K562 (cell line): ENCODE measurements around the gene TMOD3. TPM values are rescaled to one million over a fixed set of nuclear protein-coding genes. Genes with fewer than 3 reads are reported as not detected.

Experiments
- ARNT ChIP-seq, 2 experiments: fragments of 450-650 bp; IDR thresholded peaks; 2 replicates each; pipeline ENCODE4 v1.6.1; 2016; ENCODE audit warnings: mild to moderate bottlenecking in 1 of 2
- BRCA1 ChIP-seq, 2 experiments: fragments of 450-650 bp in 1 of 2; sonication (generic) in 1 of 2; formaldehyde crosslinking in 1 of 2; IDR thresholded peaks; 2 replicates each; pipeline versions ENCODE4 v1.5.0 to v1.6.1; 2017 to 2020; ENCODE audit warnings: mild to moderate bottlenecking in 1 of 2, missing genetic modification reagents in 1 of 2
- CAMTA2 ChIP-seq: fragments of 250-450 bp; sonication (Bioruptor Pico); conservative IDR thresholded peaks from 2 replicates; pipeline ENCODE4 v1.5.1; 2022
- CREB1 ChIP-seq, 2 experiments: sonication (generic) in 1 of 2; formaldehyde crosslinking in 1 of 2; IDR thresholded peaks; 2 replicates each; pipeline versions ENCODE4 v1.6.1 to v1.8.0; 2012 to 2022; ENCODE audit warnings: inconsistent platforms in 1 of 2, mild to moderate bottlenecking in 1 of 2, missing genetic modification reagents in 1 of 2, moderate library complexity in 1 of 2
- DMBX1 ChIP-seq: fragments of 250-450 bp; sonication (Bioruptor Pico); IDR thresholded peaks from 2 replicates; pipeline ENCODE4 v1.8.0; 2022; ENCODE audit warnings: inconsistent platforms, mild to moderate bottlenecking, moderate library complexity, borderline replicate concordance
- GTF2A2 ChIP-seq: IDR thresholded peaks from 2 replicates; pipeline ENCODE4 v1.6.1; 2016; ENCODE audit warnings: mild to moderate bottlenecking, missing genetic modification characterization, missing compliant biosample characterization
- MED1 ChIP-seq: sonication (generic); formaldehyde crosslinking; IDR thresholded peaks from 2 replicates; pipeline ENCODE4 v1.8.1; 2023; ENCODE audit warnings: missing genetic modification reagents, borderline replicate concordance
- NR2C1 ChIP-seq, 2 experiments: fragments of 450-650 bp; IDR thresholded peaks; 2 replicates each; pipeline ENCODE4 v1.6.1; 2017; ENCODE audit warnings: mild to moderate bottlenecking in 2 of 2, antibody characterized with exemption in 1 of 2, inconsistent platforms in 1 of 2, missing compliant biosample characterization in 1 of 2, missing genetic modification characterization in 1 of 2
- SETDB1 ChIP-seq: IDR thresholded peaks from one replicate; pipeline ENCODE4 v1.6.1; 2012; ENCODE audit warnings: low read length, control low read depth, inconsistent platforms
- SREBF2 ChIP-seq: sonication (generic); formaldehyde crosslinking; IDR thresholded peaks from 2 replicates; pipeline ENCODE4 v1.4.0; 2020; ENCODE audit warnings: mild to moderate bottlenecking, missing genetic modification reagents
- STAG1 ChIP-seq: sonication (generic); formaldehyde crosslinking; IDR thresholded peaks from 2 replicates; pipeline ENCODE4 v1.5.0; 2020; ENCODE audit warnings: missing genetic modification reagents, borderline replicate concordance
- ZC3H4 ChIP-seq: sonication (generic); formaldehyde crosslinking; IDR thresholded peaks from 2 replicates; pipeline ENCODE4 v1.9.0; 2021; ENCODE audit warnings: missing genetic modification reagents, borderline replicate concordance
- ZEB2 ChIP-seq: fragments of 450-650 bp; IDR thresholded peaks from 2 replicates; pipeline ENCODE4 v1.6.1; 2016
- ZNF12 ChIP-seq: sonication (generic); formaldehyde crosslinking; IDR thresholded peaks from 2 replicates; pipeline ENCODE4 v1.4.0; 2020; ENCODE audit warnings: mild to moderate bottlenecking, missing genetic modification reagents
- ZNF165 ChIP-seq: fragments of 250-450 bp; sonication (Bioruptor Pico); IDR thresholded peaks from 2 replicates; pipeline ENCODE4 v1.4.0; 2020; ENCODE audit warnings: borderline replicate concordance
- ZNF354B ChIP-seq: fragments of 250-450 bp; sonication (Bioruptor Pico); IDR thresholded peaks from 2 replicates; pipeline ENCODE4 v1.4.0; 2020
- polyA plus RNA-seq, 8 experiments: library from polyadenylated mRNA; depleted of rRNA in 4 of 8; stranded (reverse) in 5 of 8; unstranded in 3 of 8; fragments of >200 nt; fragmentation: Nextera tagmentation in 2 of 8; fragmentation: Illumina TruSeq in 1 of 8; extraction: Ambion mirVana in 2 of 8; extraction: Trizol in 1 of 8; gene quantifications; 2 replicates each; pipeline versions ENCODE4 v1.2.1 to v1.2.3, GENCODE V29; 2011 to 2014; ENCODE audit warnings: inconsistent platforms in 1 of 8, missing spikeins in 1 of 8
- total RNA-seq, 7 experiments: library from RNA; depleted of rRNA in 6 of 7; stranded (reverse); fragments of >200 nt in 6 of 7; fragmentation: Illumina TruSeq in 2 of 7; extraction: Trizol in 2 of 7; gene quantifications; 2 replicates each; pipeline versions ENCODE4 v1.2.1 to v1.2.3, GENCODE V29; 2011 to 2021; ENCODE audit warnings: low replicate concordance in 1 of 7
- TF ChIP-seq, protein P1 (sequence below): sonication (generic); formaldehyde crosslinking; IDR thresholded peaks from 2 replicates; pipeline ENCODE4 v1.8.0; 2022; ENCODE audit warnings: mild to moderate bottlenecking, missing genetic modification reagents
- TF ChIP-seq, protein P2 (sequence below): IDR thresholded peaks from 3 replicates; pipeline ENCODE4 v1.6.1; 2011; ENCODE audit warnings: borderline replicate concordance, mild to moderate bottlenecking; ENCODE audit not compliant: insufficient read length, insufficient read depth
- TF ChIP-seq, protein P3 (sequence below): sonication (generic); formaldehyde crosslinking; IDR thresholded peaks from 2 replicates; pipeline ENCODE4 v1.8.0; 2022; ENCODE audit warnings: missing genetic modification reagents, mild to moderate bottlenecking, borderline replicate concordance
- TF ChIP-seq, protein P4 (sequence below), 3 experiments: fragments of 200-800 bp in 1 of 3; sonication (Bioruptor generic) in 1 of 3; sonication (generic) in 1 of 3; formaldehyde crosslinking in 1 of 3; IDR thresholded peaks; 2 replicates each; pipeline versions ENCODE4 v1.6.1 to v1.8.0; 2016 to 2022; ENCODE audit warnings: mild to moderate bottlenecking in 2 of 3, missing compliant biosample characterization in 2 of 3, missing genetic modification characterization in 2 of 3, missing genetic modification reagents in 1 of 3
- TF ChIP-seq, protein P5 (sequence below): fragments of 250-450 bp; sonication (Bioruptor Pico); IDR thresholded peaks from 2 replicates; pipeline ENCODE4 v1.4.0; 2020

Gene TMOD3
- total and polyA plus RNA-seq, 9 of the 15 experiments (the other 6 are each of a cell fraction or from before 2014, with no cell fraction given), result 6.8 to 45.0 (median 30.9) TPM

DNA sequence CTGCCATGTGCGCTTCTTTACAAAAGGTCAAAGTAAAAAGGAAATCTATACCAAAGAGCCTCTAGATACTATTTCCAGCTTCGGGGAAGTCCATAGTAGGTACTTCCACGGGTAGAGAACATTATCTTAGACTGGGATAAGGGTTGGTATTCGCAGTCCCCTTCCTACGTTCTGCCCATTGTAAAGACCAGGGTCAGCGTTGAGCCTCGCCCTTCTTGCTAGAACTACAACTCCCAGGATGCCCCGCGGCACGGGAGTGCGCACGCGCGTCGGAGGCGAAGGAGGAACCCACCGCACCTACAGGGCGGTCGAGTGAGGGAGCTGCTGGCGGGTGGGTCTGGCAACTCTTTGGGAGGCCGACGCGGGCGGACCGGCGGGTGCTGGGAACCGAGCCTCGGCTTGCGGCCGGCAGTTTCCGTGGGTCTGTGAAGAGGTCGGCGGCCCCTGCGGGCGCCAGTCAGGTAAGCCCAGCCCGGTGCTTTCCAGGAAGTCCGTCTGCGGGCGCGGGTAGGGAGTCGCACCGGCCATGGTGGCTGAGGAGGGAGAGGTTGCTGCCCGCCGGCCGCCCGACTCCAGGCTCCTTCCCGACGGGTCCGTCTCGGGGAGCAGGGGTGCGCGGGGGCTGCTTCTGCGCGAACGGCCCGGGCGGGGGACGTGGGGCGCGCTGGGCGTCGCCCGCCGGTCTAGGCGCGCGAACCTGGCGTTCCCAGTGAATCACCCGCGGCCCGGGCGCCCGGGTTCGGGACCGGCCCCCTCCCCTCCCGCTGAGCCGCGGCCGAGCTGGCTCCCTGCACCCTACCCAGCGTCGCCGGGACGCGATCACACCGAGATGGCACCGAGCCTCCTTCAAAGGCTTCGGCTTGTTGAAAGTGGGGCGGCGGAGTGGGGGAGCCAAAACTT is at the start of gene TMOD3 (continued):
- TF ChIP-seq SETDB1 (no peak), GTF2A2 (tag) (no peak), ZEB2 (no peak), ZNF165 (no peak), ZNF354B (CRISPR knock-in tag) (no peak), SREBF2 (CRISPR knock-in tag) (no peak), ARNT (IDR thresholded peaks at IDR 0.05) (no peak), ZNF12 (no peak), MED1 (CRISPR knock-in tag) (no peak), NR2C1 (IDR thresholded peaks at IDR 0.05) (peak; percentile 52; the same call in 1 of the 2 replicates), NR2C1 (tag; IDR thresholded peaks at IDR 0.05) (peak; percentile 44; the same call in 1 of the 2 replicates), CREB1 (IDR thresholded peaks at IDR 0.05) (no peak; the same call in 1 of the 2 replicates), CREB1 (CRISPR knock-in tag; IDR thresholded peaks at IDR 0.05) (no peak; the same call in 1 of the 2 replicates), DMBX1 (no peak), CAMTA2 (CRISPR knock-in tag) (no peak), STAG1 (CRISPR knock-in tag) (no peak), BRCA1 (IDR thresholded peaks at IDR 0.05) (no peak), BRCA1 (CRISPR knock-in tag; IDR thresholded peaks at IDR 0.05) (peak; percentile 79), ZC3H4 (CRISPR knock-in tag) (0 out of 2 replicates have a peak, but pooled peaks have one; percentile 54)
- TF ChIP-seq, protein P1, sequence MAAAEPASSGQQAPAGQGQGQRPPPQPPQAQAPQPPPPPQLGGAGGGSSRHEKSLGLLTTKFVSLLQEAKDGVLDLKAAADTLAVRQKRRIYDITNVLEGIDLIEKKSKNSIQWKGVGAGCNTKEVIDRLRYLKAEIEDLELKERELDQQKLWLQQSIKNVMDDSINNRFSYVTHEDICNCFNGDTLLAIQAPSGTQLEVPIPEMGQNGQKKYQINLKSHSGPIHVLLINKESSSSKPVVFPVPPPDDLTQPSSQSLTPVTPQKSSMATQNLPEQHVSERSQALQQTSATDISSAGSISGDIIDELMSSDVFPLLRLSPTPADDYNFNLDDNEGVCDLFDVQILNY (CRISPR knock-in tag), result no peak
- TF ChIP-seq, protein P2, sequence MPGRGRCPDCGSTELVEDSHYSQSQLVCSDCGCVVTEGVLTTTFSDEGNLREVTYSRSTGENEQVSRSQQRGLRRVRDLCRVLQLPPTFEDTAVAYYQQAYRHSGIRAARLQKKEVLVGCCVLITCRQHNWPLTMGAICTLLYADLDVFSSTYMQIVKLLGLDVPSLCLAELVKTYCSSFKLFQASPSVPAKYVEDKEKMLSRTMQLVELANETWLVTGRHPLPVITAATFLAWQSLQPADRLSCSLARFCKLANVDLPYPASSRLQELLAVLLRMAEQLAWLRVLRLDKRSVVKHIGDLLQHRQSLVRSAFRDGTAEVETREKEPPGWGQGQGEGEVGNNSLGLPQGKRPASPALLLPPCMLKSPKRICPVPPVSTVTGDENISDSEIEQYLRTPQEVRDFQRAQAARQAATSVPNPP, result no peak
- TF ChIP-seq, protein P3, sequence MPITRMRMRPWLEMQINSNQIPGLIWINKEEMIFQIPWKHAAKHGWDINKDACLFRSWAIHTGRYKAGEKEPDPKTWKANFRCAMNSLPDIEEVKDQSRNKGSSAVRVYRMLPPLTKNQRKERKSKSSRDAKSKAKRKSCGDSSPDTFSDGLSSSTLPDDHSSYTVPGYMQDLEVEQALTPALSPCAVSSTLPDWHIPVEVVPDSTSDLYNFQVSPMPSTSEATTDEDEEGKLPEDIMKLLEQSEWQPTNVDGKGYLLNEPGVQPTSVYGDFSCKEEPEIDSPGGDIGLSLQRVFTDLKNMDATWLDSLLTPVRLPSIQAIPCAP (CRISPR knock-in tag), result no peak
- TF ChIP-seq, protein P4, sequence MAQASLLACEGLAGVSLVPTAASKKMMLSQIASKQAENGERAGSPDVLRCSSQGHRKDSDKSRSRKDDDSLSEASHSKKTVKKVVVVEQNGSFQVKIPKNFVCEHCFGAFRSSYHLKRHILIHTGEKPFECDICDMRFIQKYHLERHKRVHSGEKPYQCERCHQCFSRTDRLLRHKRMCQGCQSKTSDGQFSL (CRISPR knock-in tag; IDR thresholded peaks at IDR 0.05), result 0 out of 2 replicates have a peak, but pooled peaks have one; percentile 78
- TF ChIP-seq, protein P4 (tag; IDR thresholded peaks at IDR 0.05), result no peak; a peak in 1 of 4 replicates
- TF ChIP-seq, protein P5, sequence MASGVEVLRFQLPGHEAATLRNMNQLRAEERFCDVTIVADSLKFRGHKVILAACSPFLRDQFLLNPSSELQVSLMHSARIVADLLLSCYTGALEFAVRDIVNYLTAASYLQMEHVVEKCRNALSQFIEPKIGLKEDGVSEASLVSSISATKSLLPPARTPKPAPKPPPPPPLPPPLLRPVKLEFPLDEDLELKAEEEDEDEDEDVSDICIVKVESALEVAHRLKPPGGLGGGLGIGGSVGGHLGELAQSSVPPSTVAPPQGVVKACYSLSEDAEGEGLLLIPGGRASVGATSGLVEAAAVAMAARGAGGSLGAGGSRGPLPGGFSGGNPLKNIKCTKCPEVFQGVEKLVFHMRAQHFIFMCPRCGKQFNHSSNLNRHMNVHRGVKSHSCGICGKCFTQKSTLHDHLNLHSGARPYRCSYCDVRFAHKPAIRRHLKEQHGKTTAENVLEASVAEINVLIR (CRISPR knock-in tag), result no peak
